ENCODE results near the gene DNAH12. TPM values are rescaled to one million over a fixed set of nuclear protein-coding genes. Genes with fewer than 3 reads are reported as not detected.

The DNAH12 gene
- total and polyA plus RNA-seq, 9 of the 15 experiments (the other 6 are each of a cell fraction or from before 2014, with no cell fraction given), result 0.01 to 0.04 (median 0.01) TPM; not detected in 5

GRCh38 chr3:57261119-57261518 is 283.0 kb downstream of the DNAH12 start (continued):
- no peak for TF ChIP-seq PBX2 (CRISPR knock-in tag; IDR thresholded peaks at IDR 0.05; ENCODE audit: low read depth)
- TF ChIP-seq PBX2 (tag; conservative IDR thresholded peaks at IDR 0.05; ENCODE audit: low read depth), result no peak
- TF ChIP-seq RBM14 (IDR thresholded peaks at IDR 0.05; ENCODE audit: borderline replicate concordance, insufficient read depth, low read depth, low read length), result no peak
- TF ChIP-seq HMGN3 (IDR thresholded peaks at IDR 0.05; ENCODE audit: borderline replicate concordance, extremely low read depth, insufficient read length, low read depth, low read length), result no peak
- no peak for TF ChIP-seq CREM (IDR thresholded peaks at IDR 0.05; ENCODE audit: low read depth)

DNA sequence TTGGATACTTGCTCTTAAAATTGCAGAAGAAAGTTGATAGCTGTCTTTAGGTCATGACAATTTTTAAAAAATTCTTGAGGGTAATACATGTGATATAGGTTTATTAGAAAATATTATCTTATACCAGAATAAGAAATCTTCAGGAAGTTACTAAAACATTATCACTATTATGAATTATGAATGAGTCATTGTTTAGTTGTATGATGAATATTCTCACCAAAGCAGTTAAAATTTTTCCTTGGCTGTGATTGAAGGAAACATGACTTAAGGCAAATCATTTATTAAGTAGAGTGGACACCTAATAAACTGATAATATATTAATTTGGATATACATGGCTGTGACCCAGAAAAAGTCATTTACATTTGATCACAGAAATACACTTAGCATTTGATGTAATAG is 286.5 kb downstream of the DNAH12 start:
- ATAC-seq, result no peak
- CTCF ChIA-PET (ENCODE audit: low intra/inter-chr PET ratio), result no interaction called here
- Histone ChIP-seq H3K79me2 (ENCODE audit: control insufficient read depth, insufficient read depth, low read length) (no peaks in the 10 kb centered on the region), H3K9me3 (replicated peaks; ENCODE audit: control insufficient read depth, insufficient read depth, low read depth, low read length) (no peaks in the 10 kb centered on the region), H3K36me3 (ENCODE audit: control insufficient read depth, insufficient read depth, low read length) (peaks cover 13% of the 10 kb centered on the region; the same call in 1 of the 3 replicates), H2AFZ (ENCODE audit: low read depth, low read length) (no peak overlapping the region), H3K27me3 (ENCODE audit: control insufficient read depth in 2 of 2, insufficient read depth in 2 of 2, low read length in 2 of 2) (no peaks in the 10 kb centered on the region), H3K9ac (ENCODE audit: insufficient read depth in 1 of 2, low read depth in 2 of 2, low read length in 2 of 2) (no peak overlapping the region), H4K20me1 (replicated peaks; ENCODE audit: control insufficient read depth, insufficient read depth, low read length) (no peaks in the 10 kb centered on the region), H3K9me1 (ENCODE audit: control insufficient read depth, insufficient read depth, low read length) (no peaks in the 10 kb centered on the region), H3K4me2 (ENCODE audit: insufficient read depth, low read length) (no peak overlapping the region), H3K4me1 (replicated peaks in 1 of 2; ENCODE audit: control insufficient read depth in 2 of 2, insufficient read depth in 2 of 2, low read length in 2 of 2) (no peaks in the 10 kb centered on the region), H3K4me3 (no peak overlapping the region), H3K27ac (ENCODE audit: extremely low read depth, low read depth, low read length) (no peak overlapping the region)
- no peak for DNase-seq (ENCODE audit: extremely low read depth in 1 of 4, low spot score in 3 of 4)
- FAIRE-seq, result no peak
- no TSS peak for BruUV-seq (replicated peaks)
- intact Hi-C loops (cut with micrococcal nuclease) (no loop called here), in situ Hi-C loops (cut with MboI) (no loop called here)
- POLR2A ChIA-PET, result no interaction called here
- TF ChIP-seq, protein P1, sequence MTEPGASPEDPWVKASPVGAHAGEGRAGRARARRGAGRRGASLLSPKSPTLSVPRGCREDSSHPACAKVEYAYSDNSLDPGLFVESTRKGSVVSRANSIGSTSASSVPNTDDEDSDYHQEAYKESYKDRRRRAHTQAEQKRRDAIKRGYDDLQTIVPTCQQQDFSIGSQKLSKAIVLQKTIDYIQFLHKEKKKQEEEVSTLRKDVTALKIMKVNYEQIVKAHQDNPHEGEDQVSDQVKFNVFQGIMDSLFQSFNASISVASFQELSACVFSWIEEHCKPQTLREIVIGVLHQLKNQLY (CRISPR knock-in tag; conservative IDR thresholded peaks at IDR 0.05), result no peak
- no peak for TF ChIP-seq HNRNPUL1 (IDR thresholded peaks at IDR 0.05; ENCODE audit: low read length)
- no peak for TF ChIP-seq TFAP4 (CRISPR knock-in tag; IDR thresholded peaks at IDR 0.05; ENCODE audit: borderline replicate concordance)
- TF ChIP-seq ZNF707 (CRISPR knock-in tag; conservative IDR thresholded peaks at IDR 0.05), result no peak
- no peak for TF ChIP-seq SNIP1 (IDR thresholded peaks at IDR 0.05; ENCODE audit: low read depth)
- TF ChIP-seq ZNF584 (CRISPR knock-in tag; IDR thresholded peaks at IDR 0.05; ENCODE audit: low read depth), result no peak
- TF ChIP-seq, protein P2, sequence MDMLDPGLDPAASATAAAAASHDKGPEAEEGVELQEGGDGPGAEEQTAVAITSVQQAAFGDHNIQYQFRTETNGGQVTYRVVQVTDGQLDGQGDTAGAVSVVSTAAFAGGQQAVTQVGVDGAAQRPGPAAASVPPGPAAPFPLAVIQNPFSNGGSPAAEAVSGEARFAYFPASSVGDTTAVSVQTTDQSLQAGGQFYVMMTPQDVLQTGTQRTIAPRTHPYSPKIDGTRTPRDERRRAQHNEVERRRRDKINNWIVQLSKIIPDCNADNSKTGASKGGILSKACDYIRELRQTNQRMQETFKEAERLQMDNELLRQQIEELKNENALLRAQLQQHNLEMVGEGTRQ (CRISPR knock-in tag; IDR thresholded peaks at IDR 0.05), result no peak
- TF ChIP-seq CCNT2 (IDR thresholded peaks at IDR 0.05; ENCODE audit: borderline replicate concordance, extremely low read depth, insufficient read length, low read depth, low read length), result no peak
- no peak for TF ChIP-seq ZFP30 (CRISPR knock-in tag; IDR thresholded peaks at IDR 0.05; ENCODE audit: borderline replicate concordance)
- TF ChIP-seq BRD4 (IDR thresholded peaks at IDR 0.05), result no peak
- no peak for TF ChIP-seq ZNF184 (CRISPR knock-in tag; IDR thresholded peaks at IDR 0.05)
